GM19239 (cell line): Measurements from ENCODE around the gene C1orf52.

ENCODE experiments used
- DNase-seq: peaks from one replicate; pipeline ENCODE4 v3.0.0; 2011; ENCODE audit warnings: low spot score; ENCODE audit not compliant: insufficient read length
- FAIRE-seq: peaks from 2 replicates; lab custom pipeline; 2011; peaks lifted over from hg19 to GRCh38; lab: Jason Lieb, UNC

C1orf52 gene

GRCh38 chr1:85259118-85259911 lies at the start of gene C1orf52:
C1orf52 (minus strand) TSS chr1:85259662; CDS start chr1:85259633, 29 bp downstream.
- DNase-seq (peak; percentile 76), FAIRE-seq (peak; percentile 75)

GRCh38 chr1:85308833-85309350 lies 49.4 kb upstream of the C1orf52 start:
- DNase-seq (no peak), FAIRE-seq (no peak)

GRCh38 chr1:85307987-85308832 lies 48.7 kb upstream of the C1orf52 start:
- FAIRE-seq (peak; percentile 26), DNase-seq (peak; percentile 35)

- FAIRE-seq (no peak), DNase-seq (no peak)
These were observed 46.8 kb upstream of the C1orf52 start for GRCh38 chr1:85306236-85306635.

- FAIRE-seq = no peak
These were observed 44.1 kb upstream of the C1orf52 start for GRCh38 chr1:85303440-85304162.

GRCh38 chr1:85300140-85300539 lies 40.7 kb upstream of the C1orf52 start:
- FAIRE-seq (no peak), DNase-seq (no peak)

More at GRCh38 chr1:85303440-85304162, 44.1 kb upstream of the C1orf52 start:
- no peak for DNase-seq

- DNase-seq (peak; percentile 41), FAIRE-seq (peak; percentile 95)
These were observed 38.6 kb upstream of the C1orf52 start for GRCh38 chr1:85297855-85298629.

GRCh38 chr1:85297538-85297854 lies 38.0 kb upstream of the C1orf52 start:
- FAIRE-seq = no peak
- DNase-seq = no peak

GRCh38 chr1:85296980-85297379 lies 37.5 kb upstream of the C1orf52 start:
- DNase-seq = no peak
- no peak for FAIRE-seq

- FAIRE-seq = no peak
These were observed 36.2 kb upstream of the C1orf52 start for GRCh38 chr1:85295654-85296053.

GRCh38 chr1:85295006-85295431 lies 35.6 kb upstream of the C1orf52 start:
- FAIRE-seq (no peak), DNase-seq (no peak)

More at GRCh38 chr1:85295654-85296053, 36.2 kb upstream of the C1orf52 start:
- no peak for DNase-seq

GRCh38 chr1:85290826-85291225 lies 31.4 kb upstream of the C1orf52 start:
- no peak for DNase-seq
- FAIRE-seq = no peak

GRCh38 chr1:85289848-85290335 lies 30.4 kb upstream of the C1orf52 start:
- DNase-seq (no peak), FAIRE-seq (peak; percentile 84)

GRCh38 chr1:85289207-85289847 lies 29.9 kb upstream of the C1orf52 start:
- FAIRE-seq (no peak), DNase-seq (no peak)

- DNase-seq = no peak
These were observed 24.7 kb upstream of the C1orf52 start for GRCh38 chr1:85284202-85284601.

GRCh38 chr1:85283475-85284199 lies 24.2 kb upstream of the C1orf52 start:
- no peak for DNase-seq
- no peak for FAIRE-seq

More at GRCh38 chr1:85284202-85284601, 24.7 kb upstream of the C1orf52 start:
- no peak for FAIRE-seq

GRCh38 chr1:85282424-85282823 lies 23.0 kb upstream of the C1orf52 start:
- no peak for FAIRE-seq
- no peak for DNase-seq

- FAIRE-seq (no peak), DNase-seq (no peak)
These were observed 21.2 kb upstream of the C1orf52 start for GRCh38 chr1:85280636-85281035.
